ENCODE data around the gene GANAB. TPM values are rescaled to one million over a fixed set of nuclear protein-coding genes. Genes with fewer than 3 reads are reported as not detected.
"Not testable (repeated sequence)": the region's sequence is repeated elsewhere in the genome, so short reads cannot be mapped to it uniquely, and the experiment has no call there.

GANAB gene
- polyA plus RNA-seq (ENCODE audit: insufficient read length in 3 of 3): 100 to 1,000 TPM; 390 to 407 (median 396) TPM

GRCh38 chr11:62645946-62646824, at the start of gene GANAB:
Gene GANAB, minus strand, starts transcription at chr11:62646613. Its CDS starts 14 bp downstream, at chr11:62646599.
- DNase-seq (ENCODE audit: low read depth in 3 of 3, low spot score in 2 of 3): peak; percentile 91 to 98 (median 93)

GRCh38 chr11:62694455-62695167, 48.2 kb upstream of the GANAB start:
- no peak for DNase-seq (ENCODE audit: low read depth in 3 of 3, low spot score in 2 of 3)

GRCh38 chr11:62693624-62694023, 47.2 kb upstream of the GANAB start:
- DNase-seq (ENCODE audit: low read depth in 3 of 3, low spot score in 2 of 3): not testable (repeated sequence)

- DNase-seq (ENCODE audit: low read depth in 3 of 3, low spot score in 2 of 3): no peak
Observed at GRCh38 chr11:62689421-62690183, 43.2 kb upstream of the GANAB start, which contains the start of gene LRRN4CL. Gene LRRN4CL, minus strand, starts transcription at chr11:62689530. Its CDS starts 1,022 bp downstream, at chr11:62688508.

- DNase-seq (ENCODE audit: low read depth in 3 of 3, low spot score in 2 of 3): no peak
Observed at GRCh38 chr11:62688491-62688890, 42.1 kb upstream of the GANAB start.

GRCh38 chr11:62687508-62688396, 41.3 kb upstream of the GANAB start:
- no peak for DNase-seq (ENCODE audit: low read depth in 3 of 3, low spot score in 2 of 3)

GRCh38 chr11:62682518-62682917, 36.1 kb upstream of the GANAB start:
- DNase-seq (ENCODE audit: low read depth in 3 of 3, low spot score in 2 of 3): no peak

GRCh38 chr11:62680825-62681240, 34.4 kb upstream of the GANAB start:
- DNase-seq (ENCODE audit: low read depth in 3 of 3, low spot score in 2 of 3): no peak

- DNase-seq (ENCODE audit: low read depth in 3 of 3, low spot score in 2 of 3): peak in 1 of 3 donors; percentile 76
Observed at GRCh38 chr11:62678770-62679696, 32.6 kb upstream of the GANAB start, which contains the start of gene UBXN1. Gene UBXN1, minus strand, starts transcription at chr11:62679073. Its CDS starts 150 bp downstream, at chr11:62678923.

GRCh38 chr11:62678433-62678769, 32.0 kb upstream of the GANAB start:
- DNase-seq (ENCODE audit: low read depth in 3 of 3, low spot score in 2 of 3): no peak

GRCh38 chr11:62677714-62678113, 31.3 kb upstream of the GANAB start:
- DNase-seq (ENCODE audit: low read depth in 3 of 3, low spot score in 2 of 3): no peak

- DNase-seq (ENCODE audit: low read depth in 3 of 3, low spot score in 2 of 3): no peak
Observed at GRCh38 chr11:62677156-62677555, 30.7 kb upstream of the GANAB start.

- DNase-seq (ENCODE audit: low read depth in 3 of 3, low spot score in 2 of 3): no peak
Observed at GRCh38 chr11:62676698-62677097, 30.3 kb upstream of the GANAB start.

- not testable (repeated sequence) for DNase-seq (ENCODE audit: low read depth in 3 of 3, low spot score in 2 of 3)
Observed at GRCh38 chr11:62675415-62675814, 29.0 kb upstream of the GANAB start.

- DNase-seq (ENCODE audit: low read depth in 3 of 3, low spot score in 2 of 3): no peak
Observed at GRCh38 chr11:62673196-62673525, 26.7 kb upstream of the GANAB start.

- peak in 1 of 3 donors; percentile 68 for DNase-seq (ENCODE audit: low read depth in 3 of 3, low spot score in 2 of 3)
Observed at GRCh38 chr11:62671608-62672389, 25.4 kb upstream of the GANAB start, which contains the start of the genes LBHD1 and UQCC3. Gene LBHD1, minus strand, starts transcription at chr11:62672267. Its CDS starts 2,236 bp downstream, at chr11:62670031. Gene UQCC3, plus strand, starts transcription at chr11:62671673. Its CDS starts 73 bp downstream, at chr11:62671746.

- DNase-seq (ENCODE audit: low read depth in 3 of 3, low spot score in 2 of 3): no peak
Observed at GRCh38 chr11:62671236-62671607, 24.8 kb upstream of the GANAB start.

Data from right renal cortex interstitium (tissue), 3 donors.